GM13976 (cell line): Measurements from ENCODE around the gene GNPTAB.

Experiments used
- DNase-seq: peaks from one replicate; pipeline ENCODE4 v3.0.0; 2012; ENCODE audit warnings: low spot score
- CTCF ChIP-seq: IDR thresholded peaks from 2 replicates; pipeline ENCODE4 v1.5.1; 2012; ENCODE audit warnings: borderline replicate concordance, mild to moderate bottlenecking; ENCODE audit not compliant: insufficient read depth; ENCODE audit errors: extremely low read depth, missing control alignments, control extremely low read depth
- in situ Hi-C: fragments of 300-500 bp; cut with MboI; formaldehyde crosslinking; loops from one replicate; pipeline ENCODE4 v1.12.0; 2022; ENCODE audit warnings: low sequenced_read_pairs, mixed read lengths, inconsistent platforms; ENCODE audit not compliant: unreplicated experiment

The GNPTAB gene

GRCh38 chr12:101714877-101715444 lies 115.8 kb downstream of the GNPTAB start:
- no peak for TF ChIP-seq CTCF
- in situ Hi-C loops, result no loop called here
- DNase-seq, result no peak

- TF ChIP-seq CTCF, result no peak
- DNase-seq, result no peak
- in situ Hi-C loops, result no loop called here
Observed at GRCh38 chr12:101713930-101714329, 116.8 kb downstream of the GNPTAB start.

GRCh38 chr12:101713059-101713682 lies 117.6 kb downstream of the GNPTAB start:
- TF ChIP-seq CTCF, result no peak
- in situ Hi-C loops, result no loop called here
- no peak for DNase-seq

- DNase-seq, result no peak
- no peak for TF ChIP-seq CTCF
- in situ Hi-C loops, result no loop called here
Observed at GRCh38 chr12:101710288-101710687, 120.5 kb downstream of the GNPTAB start.

GRCh38 chr12:101707131-101707782 lies 123.5 kb downstream of the GNPTAB start:
- TF ChIP-seq CTCF, result no peak
- in situ Hi-C loops, result no loop called here
- no peak for DNase-seq

GRCh38 chr12:101706403-101706802 lies 124.4 kb downstream of the GNPTAB start:
- TF ChIP-seq CTCF, result no peak
- in situ Hi-C loops, result no loop called here
- DNase-seq, result no peak

GRCh38 chr12:101703487-101703886 lies 127.3 kb downstream of the GNPTAB start:
- DNase-seq, result no peak

More at GRCh38 chr12:101703487-101703886, 127.3 kb downstream of the GNPTAB start:
- in situ Hi-C loops, result no loop called here
- no peak for TF ChIP-seq CTCF
